GM23338 (cell line): ENCODE data around the gene LRIG1. TPM values are rescaled to one million over a fixed set of nuclear protein-coding genes. Genes with fewer than 3 reads are reported as not detected.

Source experiments
- ATAC-seq: fragments of 200-7000 bp; cut with Tn5 transposase; 3 replicates; pipeline ENCODE4 v1.9.1; 2020
- DNase-seq: peaks from one replicate; pipeline ENCODE4 v3.0.0-alpha.2; 2015; ENCODE audit warnings: low spot score
- H2AFZ ChIP-seq: fragments of 200-600 bp; sonication (generic); 2 replicates; pipeline ENCODE4 v1.8.0; 2016; ENCODE audit warnings: antibody characterized with exemption, mild to moderate bottlenecking, moderate library complexity
- H3F3A ChIP-seq: fragments of 200-600 bp; sonication (generic); replicated peaks from 2 replicates; pipeline ENCODE4 v1.8.0; 2017; ENCODE audit warnings: antibody characterized with exemption, mixed run types, low read depth
- H3K27ac ChIP-seq: fragments of 200-600 bp; sonication (generic); 2 replicates; pipeline ENCODE4 v1.6.1; 2016; ENCODE audit warnings: low read depth
- H3K27me3 ChIP-seq: fragments of 200-600 bp; sonication (generic); 2 replicates; pipeline ENCODE4 v1.8.0; 2016; ENCODE audit warnings: mild to moderate bottlenecking, mixed run types, moderate library complexity; ENCODE audit not compliant: insufficient read depth
- H3K36me3 ChIP-seq: fragments of 200-600 bp; sonication (generic); 2 replicates; pipeline ENCODE4 v1.8.0; 2016; ENCODE audit warnings: mild to moderate bottlenecking; ENCODE audit not compliant: insufficient read depth
- H3K4me1 ChIP-seq: fragments of 200-600 bp; sonication (generic); 2 replicates; pipeline ENCODE4 v1.8.0; 2016; ENCODE audit warnings: mild to moderate bottlenecking, moderate library complexity; ENCODE audit not compliant: insufficient read depth
- H3K4me2 ChIP-seq: fragments of 200-600 bp; sonication (generic); 2 replicates; pipeline ENCODE4 v1.7.1; 2017; ENCODE audit warnings: mixed run types
- H3K4me3 ChIP-seq: fragments of 200-600 bp; sonication (generic); 2 replicates; pipeline ENCODE4 v1.6.1; 2016; ENCODE audit warnings: mixed run types
- H3K79me2 ChIP-seq: fragments of 200-600 bp; sonication (generic); replicated peaks from 2 replicates; pipeline ENCODE4 v1.8.0; 2017; ENCODE audit warnings: mild to moderate bottlenecking; ENCODE audit not compliant: insufficient read depth
- H3K9me2 ChIP-seq: fragments of 200-600 bp; sonication (generic); 2 replicates; pipeline ENCODE4 v1.8.0; 2017; ENCODE audit not compliant: insufficient read depth
- H4K20me1 ChIP-seq: fragments of 200-600 bp; sonication (generic); replicated peaks from 2 replicates; pipeline ENCODE4 v1.8.0; 2017; ENCODE audit warnings: mild to moderate bottlenecking; ENCODE audit not compliant: insufficient read depth
- H3K27ac Mint-ChIP-seq: 2 replicates; pipeline ENCODE4 v1.8.0; 2020; ENCODE audit warnings: inconsistent platforms, mild to moderate bottlenecking, moderate library complexity, mixed read lengths
- H3K27me3 Mint-ChIP-seq: 3 replicates; pipeline ENCODE4 v1.8.0; 2022; ENCODE audit warnings: low read depth, mild to moderate bottlenecking, moderate library complexity, mixed read lengths, inconsistent platforms; ENCODE audit not compliant: insufficient read depth, poor library complexity
- H3K36me3 Mint-ChIP-seq: 3 replicates; pipeline ENCODE4 v1.8.0; 2021; ENCODE audit warnings: low read depth, mild to moderate bottlenecking, inconsistent platforms, moderate library complexity, mixed read lengths
- H3K4me1 Mint-ChIP-seq: 3 replicates; pipeline ENCODE4 v1.8.0; 2020; ENCODE audit warnings: mild to moderate bottlenecking, inconsistent platforms, mixed read lengths
- H3K4me3 Mint-ChIP-seq: 3 replicates; pipeline ENCODE4 v1.8.0; 2021; ENCODE audit warnings: moderate library complexity, mild to moderate bottlenecking, inconsistent platforms, mixed read lengths
- H3K9me3 Mint-ChIP-seq: 3 replicates; pipeline ENCODE4 v1.8.0; 2020; ENCODE audit warnings: moderate library complexity, mild to moderate bottlenecking, inconsistent platforms, mixed read lengths
- CREB1 ChIP-seq: fragments of 250-450 bp; sonication (Bioruptor Pico); IDR thresholded peaks from 2 replicates; pipeline ENCODE4 v1.5.0; 2020; ENCODE audit warnings: low read depth, mild to moderate bottlenecking, moderate library complexity
- EZH2phosphoT487 ChIP-seq: fragments of 200-600 bp; sonication (generic); IDR thresholded peaks from one replicate; pipeline ENCODE4 v1.8.1; 2018; ENCODE audit warnings: antibody characterized with exemption; ENCODE audit not compliant: unreplicated experiment
- NANOG ChIP-seq: IDR thresholded peaks from 2 replicates; pipeline ENCODE4 v1.6.1; 2016; ENCODE audit warnings: antibody characterized with exemption, borderline replicate concordance
- ZNF114 ChIP-seq: fragments of 250-450 bp; sonication (Bioruptor Pico); IDR thresholded peaks from 2 replicates; pipeline ENCODE4 v1.5.0; 2020; ENCODE audit warnings: mild to moderate bottlenecking, moderate library complexity
- ZNF331 ChIP-seq: fragments of 250-450 bp; sonication (Bioruptor Pico); IDR thresholded peaks from 2 replicates; pipeline ENCODE4 v1.5.0; 2020; ENCODE audit warnings: low read depth, mild to moderate bottlenecking, moderate library complexity
- ZNF462 ChIP-seq: fragments of 250-450 bp; sonication (Bioruptor Pico); IDR thresholded peaks from 2 replicates; pipeline ENCODE4 v1.5.0; 2020; ENCODE audit warnings: mild to moderate bottlenecking, moderate library complexity
- polyA plus RNA-seq: library from polyadenylated mRNA; unstranded; fragments of >200 nt; fragmentation: Nextera tagmentation; extraction: Ambion mirVana; gene quantifications from 2 replicates; pipeline ENCODE4 v1.2.1, GENCODE V29; 2016
- total RNA-seq: library from RNA; depleted of rRNA; stranded (reverse); fragments of >200 nt; shearing (Covaris generic); gene quantifications from 2 replicates; pipeline ENCODE4 v1.2.3, GENCODE V29; 2014

LRIG1 gene
- total and polyA plus RNA-seq, 2 experiments from 2014 or later: 40.0 to 134 TPM

- Histone ChIP-seq H3K9me2 (no peaks in the 10 kb centered on the region), H3K27me3 (no peaks in the 10 kb centered on the region), H3K4me3 (no peak overlapping the region), H3K79me2 (peaks cover 40% of the 10 kb centered on the region), H3K27ac (no peak overlapping the region), H3K4me1 (peaks cover 26% of the 10 kb centered on the region), H3F3A (0 out of 2 replicates have a peak, but pooled peaks cover 4% of the 10 kb centered on the region), H4K20me1 (peaks cover 17% of the 10 kb centered on the region; the same call in 1 of the 2 replicates), H3K4me2 (no peak overlapping the region), H3K36me3 (peaks cover 32% of the 10 kb centered on the region), H2AFZ (no peak overlapping the region)
- TF ChIP-seq ZNF462 (CRISPR knock-in tag) (no peak), ZNF331 (CRISPR knock-in tag) (no peak), ZNF114 (CRISPR knock-in tag) (no peak), NANOG (no peak), EZH2phosphoT487 (no peak)
- ATAC-seq (no peak), DNase-seq (no peak)
- Mint-ChIP-seq H3K4me1 (peaks cover 64% of the 10 kb centered on the region), H3K4me3 (no peak overlapping the region), H3K27me3 (peaks cover 7% of the 10 kb centered on the region), H3K36me3 (peaks cover 100% of the 10 kb centered on the region), H3K27ac (no peak overlapping the region), H3K9me3 (no peaks in the 10 kb centered on the region; the same call in 2 of the 3 replicates)
Observed at GRCh38 chr3:66406163-66406562, 94.7 kb downstream of the LRIG1 start.

- Histone ChIP-seq H3K4me2 (no peak overlapping the region), H2AFZ (no peak overlapping the region), H3K4me3 (no peak overlapping the region), H3K36me3 (peaks cover 28% of the 10 kb centered on the region), H3K27me3 (no peaks in the 10 kb centered on the region), H3K27ac (no peak overlapping the region), H4K20me1 (peaks cover 20% of the 10 kb centered on the region; the same call in 1 of the 2 replicates), H3K79me2 (peaks cover 42% of the 10 kb centered on the region), H3K9me2 (no peaks in the 10 kb centered on the region), H3K4me1 (peaks cover 26% of the 10 kb centered on the region), H3F3A (0 out of 2 replicates have a peak, but pooled peaks cover 4% of the 10 kb centered on the region)
- no peak for ATAC-seq
- Mint-ChIP-seq H3K4me3 (no peak overlapping the region), H3K4me1 (peaks cover 68% of the 10 kb centered on the region), H3K9me3 (no peaks in the 10 kb centered on the region; the same call in 2 of the 3 replicates), H3K27ac (no peak overlapping the region), H3K36me3 (peaks cover 100% of the 10 kb centered on the region), H3K27me3 (peaks cover 11% of the 10 kb centered on the region)
- no peak for DNase-seq
- TF ChIP-seq ZNF331 (CRISPR knock-in tag) (no peak), ZNF462 (CRISPR knock-in tag) (no peak), CREB1 (no peak)
Observed at GRCh38 chr3:66405701-66406091, 95.1 kb downstream of the LRIG1 start.
